GM12891 (cell line): ENCODE data around the gene CCDC88C.

Experiments used
- POLR2A ChIP-seq: IDR thresholded peaks from 2 replicates; pipeline ENCODE4 v1.6.1; 2011; ENCODE audit warnings: low read depth, low read length, control low read depth
- POLR2AphosphoS5 ChIP-seq: IDR thresholded peaks from 2 replicates; pipeline ENCODE4 v1.6.1; 2011; ENCODE audit warnings: low read depth, low read length, control low read depth
- SPI1 ChIP-seq: IDR thresholded peaks from 2 replicates; pipeline ENCODE4 v1.6.1; 2011; ENCODE audit warnings: low read depth, low read length, control low read depth
- TAF1 ChIP-seq: IDR thresholded peaks from 2 replicates; pipeline ENCODE4 v1.6.1; 2011; ENCODE audit warnings: low read depth, low read length, control low read depth

- TF ChIP-seq POLR2A (no peak), POLR2AphosphoS5 (no peak), SPI1 (no peak), TAF1 (no peak)
Measured at GRCh38 chr14:91454155-91454554, 36.5 kb upstream of the CCDC88C start.
